Testis (tissue), 3 donors: ENCODE results near the gene DALRD3. TPM values are rescaled to one million over a fixed set of nuclear protein-coding genes. Genes with fewer than 3 reads are reported as not detected.
A peak's percentile ranks its signal among the peaks of the same experiment; 100 is the strongest.

Experiments
- DNase-seq: peaks from one replicate; pipeline ENCODE4 v3.0.0-alpha.2; 2019
- H3K27ac ChIP-seq, 2 donors: fragments of 200-600 bp; sonication (generic); one replicate each; pipeline ENCODE4 v1.5.1; 2019
- H3K27me3 ChIP-seq: fragments of 200-600 bp; sonication (generic); one replicate; pipeline ENCODE4 v1.5.1; 2019
- H3K36me3 ChIP-seq: fragments of 200-600 bp; sonication (generic); one replicate; pipeline ENCODE4 v1.5.1; 2017; ENCODE audit warnings: low read depth; ENCODE audit errors: missing control alignments
- H3K4me1 ChIP-seq: fragments of 200-600 bp; sonication (generic); one replicate; pipeline ENCODE4 v1.5.1; 2019
- H3K4me3 ChIP-seq, 2 donors: fragments of 200-600 bp; sonication (generic); one replicate each; pipeline ENCODE4 v1.5.1; 2017 to 2019
- H3K9me3 ChIP-seq: fragments of 200-600 bp; sonication (generic); one replicate; pipeline ENCODE4 v1.5.1; 2017
- CTCF ChIP-seq, 3 experiments: fragments of 450-650 bp in 2 of 3; fragments of 200-600 bp in 1 of 3; sonication (generic) in 1 of 3; IDR thresholded peaks; one replicate each; pipeline ENCODE4 v1.5.1; 2016 to 2019; ENCODE audit warnings: antibody characterized with exemption in 3 of 3, mild to moderate bottlenecking in 2 of 3, moderate library complexity in 1 of 3
- POLR2A ChIP-seq: fragments of 450-650 bp; IDR thresholded peaks from one replicate; pipeline ENCODE4 v1.6.1; 2017; ENCODE audit warnings: antibody characterized with exemption, mild to moderate bottlenecking, moderate library complexity
- WGBS, 2 donors: methylation state at CpG; one replicate each; pipeline ENCODE4 v1.1.5; 2018; 5-methylcytosine and 5-hydroxymethylcytosine counted together
- intact Hi-C: fragments of 100-400 bp; cut with DNase I; formaldehyde crosslinking; loops from one replicate; pipeline ENCODE4 v1.15.1; 2023; ENCODE audit warnings: low total_unique reads
- polyA plus RNA-seq: library from polyadenylated mRNA; stranded (reverse); fragments of 350-450 nt; fragmentation: Illumina TruSeq; extraction: RNeasy Lipid Tissue Mini Kit (QIAGEN cat#74804); gene quantifications from one replicate; pipeline ENCODE4 v1.2.3, GENCODE V29; 2014; ENCODE audit warnings: low read depth, low replicate concordance; ENCODE audit not compliant: insufficient read depth
- total RNA-seq, 2 donors: library from RNA; depleted of rRNA; stranded (reverse); fragments of >200 nt; gene quantifications; one replicate each; pipeline ENCODE4 v1.2.3, GENCODE V29; 2016

Gene DALRD3
- total and polyA plus RNA-seq, 3 donors from 2014 or later, result 92.0 to 121 (median 106) TPM

- WGBS, 2 donors, result 0% methylated on average over 42 to 52 of the region's 65 CpGs
- Histone ChIP-seq H3K4me3 (peak within 1 kb of the TSS; percentile 74 to 95), H3K27ac (peak within 1 kb of the TSS; percentile 96 to 98), H3K27me3 (no peaks in the 10 kb centered on the region), H3K4me1 (peaks cover 17% of the 10 kb centered on the region), H3K36me3 (no peaks in the 10 kb centered on the region), H3K9me3 (no peaks in the 10 kb centered on the region)
- intact Hi-C loops, result no loop called here
- DNase-seq, result peak; percentile 99
- peak; percentile 33 to 68 (median 56) for TF ChIP-seq CTCF (IDR thresholded peaks at IDR 0.05)
- no peak for TF ChIP-seq POLR2A
Observed at GRCh38 chr3:49007068-49007770, 11.2 kb downstream of the DALRD3 start, which contains the start of gene WDR6. Gene WDR6, plus strand, starts transcription at chr3:49007391. Its CDS starts 41 bp downstream, at chr3:49007432.

GRCh38 chr3:49006408-49007067, 11.8 kb downstream of the DALRD3 start:
- 0% methylated on average over 18 of the region's 32 CpGs; no CpG with 5 or more reads in 1 of the 2 donors for WGBS, 2 donors

GRCh38 chr3:49005998-49006397, 12.4 kb downstream of the DALRD3 start:
- Histone ChIP-seq H3K4me1 (peaks cover 17% of the 10 kb centered on the region), H3K4me3 (no peak overlapping the region), H3K27ac (peak overlapping the region; percentile 96 to 98), H3K36me3 (no peaks in the 10 kb centered on the region), H3K9me3 (no peaks in the 10 kb centered on the region), H3K27me3 (no peaks in the 10 kb centered on the region)
- no peak for TF ChIP-seq CTCF (IDR thresholded peaks at IDR 0.05)
- TF ChIP-seq POLR2A, result no peak
- DNase-seq, result no peak
- intact Hi-C loops, result no loop called here
- 93% methylated on average over 4 to 5 of the region's 5 CpGs for WGBS, 2 donors

More at GRCh38 chr3:49006408-49007067, 11.8 kb downstream of the DALRD3 start:
- TF ChIP-seq CTCF (IDR thresholded peaks at IDR 0.05), result no peak
- no peak for TF ChIP-seq POLR2A
- Histone ChIP-seq H3K4me1 (peaks cover 17% of the 10 kb centered on the region), H3K36me3 (no peaks in the 10 kb centered on the region), H3K27me3 (no peaks in the 10 kb centered on the region), H3K27ac (peak overlapping the region; percentile 96 to 98), H3K9me3 (no peaks in the 10 kb centered on the region), H3K4me3 (peak overlapping the region; percentile 74 to 95)
- DNase-seq, result peak; percentile 56
- intact Hi-C loops, result no loop called here

- peaks cover 17% of the 10 kb centered on the region for H3K4me1 ChIP-seq
- no peak overlapping the region for H3K27ac ChIP-seq
- H3K4me3 ChIP-seq, result no peak overlapping the region
- H3K9me3 ChIP-seq, result no peaks in the 10 kb centered on the region
- 97 to 100% methylated on average over 3 of the region's 3 CpGs for WGBS, 2 donors
- H3K27me3 ChIP-seq, result no peaks in the 10 kb centered on the region
- no peak for DNase-seq
- intact Hi-C loops, result no loop called here
- no peak for TF ChIP-seq POLR2A
- TF ChIP-seq CTCF (IDR thresholded peaks at IDR 0.05), result no peak
- H3K36me3 ChIP-seq, result no peaks in the 10 kb centered on the region
Observed at GRCh38 chr3:49005303-49005680, 13.1 kb downstream of the DALRD3 start.
